Nephron (organoid): ENCODE data around the gene ETFRF1.

Source experiments
- H3K27ac Mint-ChIP-seq, 3 experiments: 2 replicates each; pipeline ENCODE4 v1.8.0; 2020; ENCODE audit warnings: mixed read lengths in 3 of 3, mild to moderate bottlenecking in 2 of 3, moderate library complexity in 1 of 3
- H3K27me3 Mint-ChIP-seq: 2 replicates; pipeline ENCODE4 v1.8.0; 2021; ENCODE audit warnings: low read depth, mild to moderate bottlenecking, moderate library complexity, mixed read lengths
- H3K36me3 Mint-ChIP-seq: 2 replicates; pipeline ENCODE4 v1.8.0; 2020; ENCODE audit warnings: low read depth, mixed read lengths
- H3K4me1 Mint-ChIP-seq: 2 replicates; pipeline ENCODE4 v1.8.0; 2020; ENCODE audit warnings: mixed read lengths
- H3K4me3 Mint-ChIP-seq, 3 experiments: 2 replicates each; pipeline ENCODE4 v1.8.0; 2020; ENCODE audit warnings: mild to moderate bottlenecking in 3 of 3, mixed read lengths in 3 of 3, moderate library complexity in 2 of 3
- H3K9me3 Mint-ChIP-seq: 2 replicates; pipeline ENCODE4 v1.8.0; 2020; ENCODE audit warnings: mixed read lengths
- TF ChIP-seq, protein P1 (sequence below), 3 experiments: fragments of 200-600 bp; sonication (generic); IDR thresholded peaks; one replicate each; pipeline ENCODE4 v1.5.0; 2021; ENCODE audit warnings: antibody characterized with exemption in 3 of 3; ENCODE audit not compliant: unreplicated experiment in 3 of 3

ETFRF1 gene, protein sequence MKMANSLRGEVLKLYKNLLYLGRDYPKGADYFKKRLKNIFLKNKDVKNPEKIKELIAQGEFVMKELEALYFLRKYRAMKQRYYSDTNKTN

DNA sequence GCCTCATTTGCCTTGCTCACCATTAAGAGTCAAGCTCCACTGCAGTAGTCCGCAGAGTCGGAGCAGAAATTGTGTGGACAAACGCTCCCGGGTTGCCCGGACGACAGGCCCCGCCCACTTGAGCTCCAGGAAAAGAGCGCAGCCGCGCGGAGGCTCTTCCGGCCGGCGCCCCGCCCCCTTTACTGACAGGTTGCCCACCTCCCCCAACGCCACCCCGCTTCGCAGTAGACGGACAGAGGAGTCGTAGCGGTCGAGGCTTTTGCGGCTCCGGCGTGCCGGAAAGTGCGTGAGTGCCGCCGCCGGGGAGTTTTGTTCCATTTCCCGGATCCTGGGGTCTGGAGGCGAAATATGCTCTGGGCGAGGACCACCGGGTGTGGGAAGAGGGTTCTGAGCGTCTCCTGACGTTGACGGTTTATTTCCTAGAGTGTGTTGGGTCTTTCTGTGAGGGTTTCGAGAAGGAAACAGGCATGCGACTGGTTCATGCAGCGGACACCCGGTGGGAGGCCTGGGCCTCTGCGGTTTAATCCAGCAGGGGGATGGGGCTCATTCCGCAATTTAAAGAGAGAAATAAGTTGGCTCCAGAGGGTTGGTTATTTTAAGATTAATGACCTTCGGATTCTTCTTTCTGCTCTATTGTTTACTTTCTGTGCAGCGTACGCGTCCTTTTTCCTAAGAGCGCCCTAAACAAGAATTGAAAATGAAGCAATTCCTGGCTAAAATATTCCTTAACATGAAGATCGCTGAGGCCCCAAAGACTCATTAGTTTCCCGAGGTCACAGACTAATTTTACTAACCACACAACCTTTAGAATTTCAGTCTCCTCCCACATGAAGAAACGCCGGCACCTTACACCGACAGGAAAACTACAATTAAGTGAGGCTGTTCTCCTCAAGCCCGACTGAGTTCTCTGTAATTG is at the start of gene ETFRF1, which contains the start of gene DNAI7:
Gene ETFRF1, plus strand, starts transcription at position 182 of the 916 bp plus-strand sequence. CDS start 8,720 bp downstream, outside the sequence.
Gene DNAI7, minus strand, starts transcription at position 105 of the 916 bp plus-strand sequence. Its CDS starts 82 bp downstream, at position 23.
- Mint-ChIP-seq H3K9me3 (no peaks in the 10 kb centered on the region), H3K27me3 (no peaks in the 10 kb centered on the region), H3K4me3 (peak within 1 kb of the TSS; percentile 96 to 98 (median 97)), H3K4me1 (peaks cover 20% of the 10 kb centered on the region), H3K36me3 (no peaks in the 10 kb centered on the region), H3K27ac (peak within 1 kb of the TSS; percentile 97 to 99 (median 99))
- TF ChIP-seq, protein P1, sequence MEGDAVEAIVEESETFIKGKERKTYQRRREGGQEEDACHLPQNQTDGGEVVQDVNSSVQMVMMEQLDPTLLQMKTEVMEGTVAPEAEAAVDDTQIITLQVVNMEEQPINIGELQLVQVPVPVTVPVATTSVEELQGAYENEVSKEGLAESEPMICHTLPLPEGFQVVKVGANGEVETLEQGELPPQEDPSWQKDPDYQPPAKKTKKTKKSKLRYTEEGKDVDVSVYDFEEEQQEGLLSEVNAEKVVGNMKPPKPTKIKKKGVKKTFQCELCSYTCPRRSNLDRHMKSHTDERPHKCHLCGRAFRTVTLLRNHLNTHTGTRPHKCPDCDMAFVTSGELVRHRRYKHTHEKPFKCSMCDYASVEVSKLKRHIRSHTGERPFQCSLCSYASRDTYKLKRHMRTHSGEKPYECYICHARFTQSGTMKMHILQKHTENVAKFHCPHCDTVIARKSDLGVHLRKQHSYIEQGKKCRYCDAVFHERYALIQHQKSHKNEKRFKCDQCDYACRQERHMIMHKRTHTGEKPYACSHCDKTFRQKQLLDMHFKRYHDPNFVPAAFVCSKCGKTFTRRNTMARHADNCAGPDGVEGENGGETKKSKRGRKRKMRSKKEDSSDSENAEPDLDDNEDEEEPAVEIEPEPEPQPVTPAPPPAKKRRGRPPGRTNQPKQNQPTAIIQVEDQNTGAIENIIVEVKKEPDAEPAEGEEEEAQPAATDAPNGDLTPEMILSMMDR (IDR thresholded peaks at IDR 0.05; ENCODE audit: unreplicated experiment in 3 of 3), result no peak

- H3K27me3 Mint-ChIP-seq, result no peaks in the 10 kb centered on the region
- no peak overlapping the region for H3K27ac Mint-ChIP-seq
- H3K4me3 Mint-ChIP-seq, result no peak overlapping the region
- TF ChIP-seq, protein P1 (IDR thresholded peaks at IDR 0.05; ENCODE audit: unreplicated experiment in 3 of 3), result no peak
- H3K36me3 Mint-ChIP-seq, result peaks cover 3% of the 10 kb centered on the region
- H3K4me1 Mint-ChIP-seq, result no peaks in the 10 kb centered on the region
- H3K9me3 Mint-ChIP-seq, result no peaks in the 10 kb centered on the region
Measured at GRCh38 chr12:25146686-25147085, 48.4 kb upstream of the ETFRF1 start.

GRCh38 chr12:25151476-25151875 is 43.6 kb upstream of the ETFRF1 start:
- H3K27ac Mint-ChIP-seq, result no peak overlapping the region
- no peaks in the 10 kb centered on the region for H3K36me3 Mint-ChIP-seq
- H3K27me3 Mint-ChIP-seq, result no peaks in the 10 kb centered on the region
- H3K4me3 Mint-ChIP-seq, result no peak overlapping the region
- H3K4me1 Mint-ChIP-seq, result no peaks in the 10 kb centered on the region
- H3K9me3 Mint-ChIP-seq, result no peaks in the 10 kb centered on the region
- TF ChIP-seq, protein P1 (IDR thresholded peaks at IDR 0.05; ENCODE audit: unreplicated experiment in 3 of 3), result no peak

DNA sequence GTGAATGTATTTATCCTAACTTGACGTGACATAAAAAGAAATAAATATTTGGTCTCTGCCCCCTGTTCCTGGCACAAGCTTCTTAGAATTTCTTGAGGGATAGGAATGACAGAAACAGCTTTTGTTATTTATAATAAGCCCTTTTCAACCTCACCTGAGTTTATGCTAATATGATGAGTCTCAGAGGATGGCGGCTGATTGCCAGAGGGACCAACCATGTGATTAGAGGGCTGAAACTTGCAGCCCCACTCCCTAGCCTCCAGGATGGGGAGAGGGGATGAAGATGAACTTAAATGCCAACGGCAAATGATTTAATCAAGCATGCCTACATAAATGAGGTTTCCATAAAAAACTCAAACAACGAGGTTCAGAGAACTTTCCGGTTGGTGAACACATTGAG is 43.0 kb upstream of the ETFRF1 start:
- TF ChIP-seq, protein P1 (IDR thresholded peaks at IDR 0.05; ENCODE audit: unreplicated experiment in 3 of 3), result no peak
- H3K4me3 Mint-ChIP-seq, result no peak overlapping the region
- no peaks in the 10 kb centered on the region for H3K9me3 Mint-ChIP-seq
- H3K36me3 Mint-ChIP-seq, result no peaks in the 10 kb centered on the region
- no peak overlapping the region for H3K27ac Mint-ChIP-seq
- H3K4me1 Mint-ChIP-seq, result no peaks in the 10 kb centered on the region
- H3K27me3 Mint-ChIP-seq, result no peaks in the 10 kb centered on the region

DNA sequence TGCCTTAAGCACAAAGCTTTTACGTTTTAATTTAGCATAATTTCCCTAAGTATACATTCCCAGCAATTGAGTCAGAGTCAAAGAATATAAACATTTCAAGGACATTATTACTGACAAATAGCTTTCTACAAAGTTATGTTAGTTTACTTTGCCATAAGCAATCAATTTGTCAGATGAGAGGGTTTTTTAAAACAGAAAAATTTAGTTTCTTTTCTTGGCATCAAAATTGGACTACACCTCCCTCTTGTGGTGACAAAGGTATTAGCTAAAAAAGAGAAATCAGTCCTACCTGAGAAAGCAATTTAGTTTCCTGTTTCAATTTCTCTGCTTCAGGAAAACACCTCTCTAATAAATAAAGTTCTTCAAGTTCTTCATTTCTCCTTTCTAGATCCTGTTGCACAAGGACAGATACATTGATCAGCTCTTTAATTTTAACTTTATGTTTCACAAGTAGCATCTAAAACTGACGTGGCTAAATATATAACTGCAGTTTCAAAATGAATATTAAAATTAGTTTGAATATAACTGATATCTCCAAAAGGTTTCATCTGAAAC is 39.9 kb upstream of the ETFRF1 start:
- no peaks in the 10 kb centered on the region for H3K9me3 Mint-ChIP-seq
- H3K27ac Mint-ChIP-seq, result no peak overlapping the region

More for the DNA sequence above, 39.9 kb upstream of the ETFRF1 start:
- Mint-ChIP-seq H3K36me3 (no peaks in the 10 kb centered on the region), H3K27me3 (peaks cover under 1% of the 10 kb centered on the region), H3K4me1 (no peaks in the 10 kb centered on the region), H3K4me3 (no peak overlapping the region)
- TF ChIP-seq, protein P1 (IDR thresholded peaks at IDR 0.05; ENCODE audit: unreplicated experiment in 3 of 3), result peak; percentile 59 to 76 (median 65)
